ENCODE measurements around the gene ATXN7. TPM values are rescaled to one million over a fixed set of nuclear protein-coding genes. Genes with fewer than 3 reads are reported as not detected.

ATXN7 gene
- total RNA-seq, 1 donor from 2014 or later = 28.7 TPM

- Mint-ChIP-seq H3K27me3 (ENCODE audit: low read depth) (peaks cover 16% of the 10 kb centered on the region), H3K4me1 (no peaks in the 10 kb centered on the region), H3K36me3 (no peaks in the 10 kb centered on the region), H3K4me3 (no peak overlapping the region), H3K9me3 (peaks cover 6% of the 10 kb centered on the region), H3K27ac (no peak overlapping the region)
- DNase-seq (ENCODE audit: low spot score in 2 of 2, unreplicated experiment in 2 of 2) = no peak
- TF ChIP-seq CTCF (IDR thresholded peaks at IDR 0.05; ENCODE audit: unreplicated experiment) = no peak
These were observed 176.5 kb downstream of the ATXN7 start for GRCh38 chr3:64039981-64040733.

GRCh38 chr3:64042952-64043351 lies 179.3 kb downstream of the ATXN7 start:
- Mint-ChIP-seq H3K4me1 (peaks cover 9% of the 10 kb centered on the region), H3K36me3 (no peaks in the 10 kb centered on the region), H3K27me3 (ENCODE audit: low read depth) (peaks cover 25% of the 10 kb centered on the region), H3K4me3 (no peak overlapping the region), H3K27ac (no peak overlapping the region), H3K9me3 (no peaks in the 10 kb centered on the region)
- no peak for DNase-seq (ENCODE audit: low spot score in 2 of 2, unreplicated experiment in 2 of 2)
- no peak for TF ChIP-seq CTCF (IDR thresholded peaks at IDR 0.05; ENCODE audit: unreplicated experiment)

GRCh38 chr3:64046592-64046991 lies 182.9 kb downstream of the ATXN7 start:
- no peak overlapping the region for H3K4me3 Mint-ChIP-seq
- no peaks in the 10 kb centered on the region for H3K36me3 Mint-ChIP-seq
- no peak for DNase-seq (ENCODE audit: low spot score in 2 of 2, unreplicated experiment in 2 of 2)
- H3K9me3 Mint-ChIP-seq = no peaks in the 10 kb centered on the region
- H3K27me3 Mint-ChIP-seq (ENCODE audit: low read depth) = peaks cover 22% of the 10 kb centered on the region
- no peak for TF ChIP-seq CTCF (IDR thresholded peaks at IDR 0.05; ENCODE audit: unreplicated experiment)
- peaks cover 19% of the 10 kb centered on the region for H3K4me1 Mint-ChIP-seq
- H3K27ac Mint-ChIP-seq = no peak overlapping the region

- Mint-ChIP-seq H3K27ac (peak overlapping the region; percentile 48), H3K4me1 (peaks cover 19% of the 10 kb centered on the region), H3K4me3 (no peak overlapping the region), H3K9me3 (no peaks in the 10 kb centered on the region), H3K36me3 (no peaks in the 10 kb centered on the region), H3K27me3 (ENCODE audit: low read depth) (peaks cover 19% of the 10 kb centered on the region)
- no peak for DNase-seq (ENCODE audit: low spot score in 2 of 2, unreplicated experiment in 2 of 2)
- TF ChIP-seq CTCF (IDR thresholded peaks at IDR 0.05; ENCODE audit: unreplicated experiment) = no peak
These were observed 183.4 kb downstream of the ATXN7 start for GRCh38 chr3:64046996-64047594.

GRCh38 chr3:64047787-64048186 lies 184.1 kb downstream of the ATXN7 start:
- no peak for TF ChIP-seq CTCF (IDR thresholded peaks at IDR 0.05; ENCODE audit: unreplicated experiment)
- Mint-ChIP-seq H3K4me1 (peaks cover 19% of the 10 kb centered on the region), H3K27ac (peak overlapping the region; percentile 76), H3K9me3 (no peaks in the 10 kb centered on the region), H3K27me3 (ENCODE audit: low read depth) (peaks cover 19% of the 10 kb centered on the region), H3K4me3 (no peak overlapping the region), H3K36me3 (no peaks in the 10 kb centered on the region)
- no peak for DNase-seq (ENCODE audit: low spot score in 2 of 2, unreplicated experiment in 2 of 2)
